Loucy (cell line): ENCODE data around the gene DHRSX.

Experiments
- H2AFZ ChIP-seq: fragments of 200-600 bp; sonication (generic); 2 replicates; pipeline ENCODE4 v1.6.0; 2016; ENCODE audit warnings: antibody characterized with exemption, mild to moderate bottlenecking, low read length, moderate library complexity
- H3F3A ChIP-seq: fragments of 200-600 bp; 2 replicates; pipeline ENCODE4 v1.6.0; 2016; ENCODE audit warnings: antibody characterized with exemption, low read depth, mild to moderate bottlenecking
- H3K27me3 ChIP-seq: fragments of 200-600 bp; sonication (generic); 2 replicates; pipeline ENCODE4 v1.6.1; 2014; ENCODE audit warnings: low read length, mild to moderate bottlenecking; ENCODE audit not compliant: insufficient read depth, poor library complexity, severe bottlenecking
- H3K36me3 ChIP-seq: fragments of 200-600 bp; sonication (generic); 2 replicates; pipeline ENCODE4 v1.6.1; 2016; ENCODE audit warnings: low read length; ENCODE audit not compliant: insufficient read depth
- H3K4me1 ChIP-seq: fragments of 200-600 bp; sonication (generic); 2 replicates; pipeline ENCODE4 v1.5.1; 2014; ENCODE audit warnings: low read length, mild to moderate bottlenecking; ENCODE audit not compliant: insufficient read depth, poor library complexity, severe bottlenecking
- H3K4me2 ChIP-seq: fragments of 200-600 bp; sonication (generic); 2 replicates; pipeline ENCODE4 v1.6.0; 2014; ENCODE audit warnings: antibody characterized with exemption, low read length, low read depth, mild to moderate bottlenecking; ENCODE audit not compliant: poor library complexity, severe bottlenecking
- H3K4me3 ChIP-seq: fragments of 200-600 bp; sonication (generic); 2 replicates; pipeline ENCODE4 v1.5.1; 2014; ENCODE audit warnings: low read length, mild to moderate bottlenecking, mixed read lengths; ENCODE audit not compliant: poor library complexity, severe bottlenecking
- H3K79me2 ChIP-seq: fragments of 200-600 bp; sonication (generic); 2 replicates; pipeline ENCODE4 v1.6.1; 2014; ENCODE audit warnings: low read length; ENCODE audit not compliant: insufficient read depth
- H3K9ac ChIP-seq: fragments of 200-600 bp; sonication (generic); 2 replicates; pipeline ENCODE4 v1.6.0; 2014; ENCODE audit warnings: mild to moderate bottlenecking, low read depth, low read length, moderate library complexity; ENCODE audit not compliant: poor library complexity, severe bottlenecking
- H3K9me2 ChIP-seq: fragments of 200-600 bp; sonication (generic); replicated peaks from 2 replicates; pipeline ENCODE4 v1.6.1; 2016; ENCODE audit warnings: low read depth, low read length, mixed read lengths
- H3K9me3 ChIP-seq: fragments of 200-600 bp; sonication (generic); 2 replicates; pipeline ENCODE4 v1.6.1; 2014; ENCODE audit warnings: mild to moderate bottlenecking, antibody characterized with exemption, low read length, low read depth; ENCODE audit not compliant: insufficient read depth
- H4K20me1 ChIP-seq: fragments of 200-600 bp; sonication (generic); 2 replicates; pipeline ENCODE4 v1.6.0; 2014; ENCODE audit warnings: antibody characterized with exemption, low read length, mild to moderate bottlenecking; ENCODE audit not compliant: insufficient read depth, poor library complexity, severe bottlenecking
- EZH2phosphoT487 ChIP-seq: fragments of 200-600 bp; IDR thresholded peaks from 2 replicates; pipeline ENCODE4 v1.6.1; 2018; ENCODE audit warnings: antibody characterized with exemption, mild to moderate bottlenecking, moderate library complexity, borderline replicate concordance
- TF ChIP-seq, protein P1 (sequence below): fragments of 200-600 bp; sonication (generic); conservative IDR thresholded peaks from 2 replicates; pipeline ENCODE4 v1.5.1; 2014; ENCODE audit warnings: mild to moderate bottlenecking, antibody characterized with exemption, low read length

DHRSX gene

DNA sequence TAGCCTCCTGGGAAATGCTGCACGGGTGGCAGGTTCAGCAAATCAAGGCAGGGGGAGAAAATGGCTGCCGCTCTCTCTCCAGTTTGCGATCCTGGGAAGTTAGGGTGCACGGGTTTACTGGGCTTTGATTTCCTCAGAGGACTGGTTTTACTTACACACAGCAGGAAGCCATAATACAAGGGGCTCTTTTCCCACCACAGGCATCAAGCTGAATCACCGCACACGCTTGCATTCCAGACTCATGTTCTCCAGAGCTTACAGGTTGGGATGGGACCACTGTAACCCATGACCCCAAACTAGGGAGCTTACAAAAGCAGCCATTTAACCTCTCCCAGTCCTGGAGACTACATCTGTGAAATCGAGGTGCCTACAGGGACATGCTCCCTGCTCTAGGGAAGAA lies 159.8 kb downstream of the DHRSX start:
- no peaks in the 10 kb centered on the region for H3K36me3 ChIP-seq
- no peaks in the 10 kb centered on the region for H3F3A ChIP-seq
- H4K20me1 ChIP-seq, result no peaks in the 10 kb centered on the region

DNA sequence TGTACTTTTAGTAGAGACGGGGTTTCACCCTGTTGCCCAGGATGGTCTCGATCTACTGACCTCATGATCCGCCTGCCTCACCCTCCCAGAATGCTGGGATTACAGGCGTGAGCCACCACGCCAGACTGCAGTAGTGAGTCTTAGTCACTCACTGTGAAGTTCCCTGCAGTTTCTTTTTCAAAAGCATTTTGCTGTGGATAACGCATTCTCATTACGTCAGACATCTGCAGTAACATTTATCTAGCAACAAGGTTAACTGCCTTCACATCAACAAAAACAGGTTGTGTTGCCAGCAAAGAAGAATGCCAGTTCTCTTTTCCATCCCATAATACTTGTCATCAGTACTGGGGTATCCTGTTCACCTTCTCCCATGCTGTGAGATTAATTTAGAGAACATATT lies 164.6 kb downstream of the DHRSX start:
- Histone ChIP-seq H3K9me3 (no peaks in the 10 kb centered on the region), H2AFZ (no peak overlapping the region), H3K9ac (no peak overlapping the region), H3K4me1 (no peaks in the 10 kb centered on the region), H3K79me2 (no peaks in the 10 kb centered on the region), H3F3A (no peaks in the 10 kb centered on the region), H3K36me3 (no peaks in the 10 kb centered on the region), H3K4me3 (no peak overlapping the region), H3K9me2 (no peaks in the 10 kb centered on the region), H4K20me1 (no peaks in the 10 kb centered on the region), H3K4me2 (no peak overlapping the region), H3K27me3 (no peaks in the 10 kb centered on the region)
- TF ChIP-seq, protein P1, sequence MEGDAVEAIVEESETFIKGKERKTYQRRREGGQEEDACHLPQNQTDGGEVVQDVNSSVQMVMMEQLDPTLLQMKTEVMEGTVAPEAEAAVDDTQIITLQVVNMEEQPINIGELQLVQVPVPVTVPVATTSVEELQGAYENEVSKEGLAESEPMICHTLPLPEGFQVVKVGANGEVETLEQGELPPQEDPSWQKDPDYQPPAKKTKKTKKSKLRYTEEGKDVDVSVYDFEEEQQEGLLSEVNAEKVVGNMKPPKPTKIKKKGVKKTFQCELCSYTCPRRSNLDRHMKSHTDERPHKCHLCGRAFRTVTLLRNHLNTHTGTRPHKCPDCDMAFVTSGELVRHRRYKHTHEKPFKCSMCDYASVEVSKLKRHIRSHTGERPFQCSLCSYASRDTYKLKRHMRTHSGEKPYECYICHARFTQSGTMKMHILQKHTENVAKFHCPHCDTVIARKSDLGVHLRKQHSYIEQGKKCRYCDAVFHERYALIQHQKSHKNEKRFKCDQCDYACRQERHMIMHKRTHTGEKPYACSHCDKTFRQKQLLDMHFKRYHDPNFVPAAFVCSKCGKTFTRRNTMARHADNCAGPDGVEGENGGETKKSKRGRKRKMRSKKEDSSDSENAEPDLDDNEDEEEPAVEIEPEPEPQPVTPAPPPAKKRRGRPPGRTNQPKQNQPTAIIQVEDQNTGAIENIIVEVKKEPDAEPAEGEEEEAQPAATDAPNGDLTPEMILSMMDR, result no peak
- no peak for TF ChIP-seq EZH2phosphoT487

More for the DNA sequence above, 159.8 kb downstream of the DHRSX start:
- H3K4me1 ChIP-seq, result no peaks in the 10 kb centered on the region
- H3K4me2 ChIP-seq, result no peak overlapping the region
- no peak overlapping the region for H3K4me3 ChIP-seq
- no peak for TF ChIP-seq EZH2phosphoT487
- TF ChIP-seq, protein P1, result no peak
- H2AFZ ChIP-seq, result no peak overlapping the region
- no peak overlapping the region for H3K9ac ChIP-seq
- no peaks in the 10 kb centered on the region for H3K9me3 ChIP-seq
- no peaks in the 10 kb centered on the region for H3K79me2 ChIP-seq
- H3K27me3 ChIP-seq, result no peaks in the 10 kb centered on the region
- no peaks in the 10 kb centered on the region for H3K9me2 ChIP-seq

DNA sequence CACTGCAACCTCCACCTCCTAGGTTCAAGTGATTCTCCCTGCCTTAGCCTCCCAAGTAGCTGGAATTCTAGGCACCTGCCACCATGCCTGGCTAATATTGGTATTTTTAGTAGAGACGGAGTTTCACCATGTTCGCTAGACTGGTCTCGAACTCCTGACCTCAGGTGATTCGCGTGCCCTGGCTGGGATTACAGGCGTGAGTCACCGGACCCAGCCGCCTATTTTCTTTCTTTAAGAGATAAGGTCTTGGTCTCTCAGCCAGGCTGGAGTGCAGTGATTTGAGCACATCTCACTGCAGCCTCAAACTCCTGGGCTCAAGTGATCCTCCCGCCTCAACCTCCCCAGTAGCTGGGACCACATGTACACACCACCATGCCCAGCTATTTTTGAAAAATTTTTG lies 166.5 kb downstream of the DHRSX start:
- no peaks in the 10 kb centered on the region for H3K4me1 ChIP-seq
- TF ChIP-seq, protein P1, result no peak
- TF ChIP-seq EZH2phosphoT487, result no peak
- H3K36me3 ChIP-seq, result no peaks in the 10 kb centered on the region
- no peaks in the 10 kb centered on the region for H3K27me3 ChIP-seq
- H3K9ac ChIP-seq, result no peak overlapping the region
- no peaks in the 10 kb centered on the region for H4K20me1 ChIP-seq
- H3K9me2 ChIP-seq, result no peaks in the 10 kb centered on the region
- H3K4me3 ChIP-seq, result no peak overlapping the region
- H2AFZ ChIP-seq, result no peak overlapping the region
- H3K4me2 ChIP-seq, result no peak overlapping the region
- no peaks in the 10 kb centered on the region for H3K79me2 ChIP-seq
- no peaks in the 10 kb centered on the region for H3K9me3 ChIP-seq
- H3F3A ChIP-seq, result no peaks in the 10 kb centered on the region
